Measurements from ENCODE around the gene STRIP1. TPM values are rescaled to one million over a fixed set of nuclear protein-coding genes. Genes with fewer than 3 reads are reported as not detected.
A peak's percentile ranks its signal among the peaks of the same experiment; 100 is the strongest.
"Not testable (repeated sequence)": the region's sequence is repeated elsewhere in the genome, so short reads cannot be mapped to it uniquely, and the experiment has no call there.

STRIP1 gene
- total and polyA plus RNA-seq, 4 donors: 8.3 to 45.9 (median 27.3) TPM

DNA sequence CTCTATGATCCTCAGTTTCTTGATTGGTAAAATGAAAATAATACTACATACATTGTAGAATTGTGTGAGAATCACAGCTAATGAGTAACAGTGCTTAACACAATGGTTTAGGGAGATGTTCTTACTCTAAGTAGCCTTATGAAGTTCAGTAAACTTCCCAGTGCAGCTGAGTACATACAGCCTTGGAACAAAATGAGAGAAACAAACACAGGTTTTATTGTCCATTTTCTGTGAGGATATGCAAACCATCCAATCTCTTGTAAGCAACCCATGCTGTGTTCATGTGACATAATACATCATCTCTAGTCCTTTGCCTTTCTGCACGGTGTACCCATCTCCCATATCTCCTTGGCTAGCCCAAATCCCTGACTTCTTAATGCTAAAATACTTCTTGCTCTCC lies 14.7 kb upstream of the STRIP1 start:
- no peak overlapping the region for H3K27ac ChIP-seq (ENCODE audit: low read depth in 1 of 2, low read length in 2 of 2)
- intact Hi-C loops (cut with DNase I): no loop called here
- DNase-seq: no peak
- H3K4me3 ChIP-seq (ENCODE audit: low read length in 2 of 2): no peak overlapping the region
- H3K9me3 ChIP-seq (ENCODE audit: control insufficient read depth, low read length): no peaks in the 10 kb centered on the region
- no peaks in the 10 kb centered on the region for H3K4me1 ChIP-seq (ENCODE audit: control insufficient read depth in 1 of 2, insufficient read depth in 2 of 2, low read length in 2 of 2)
- no peaks in the 10 kb centered on the region for H3K27me3 ChIP-seq (ENCODE audit: control insufficient read depth in 1 of 2, insufficient read depth in 2 of 2, low read length in 1 of 2)
- 86 to 93% methylated on average over 1 of the region's 1 CpG for WGBS, 2 donors
- H3K36me3 ChIP-seq (ENCODE audit: control insufficient read depth in 1 of 2, insufficient read depth in 2 of 2, low read length in 1 of 2): peaks cover 29% of the 10 kb centered on the region in 2 donors
- ATAC-seq (ENCODE audit: low FRiP score): no peak

DNA sequence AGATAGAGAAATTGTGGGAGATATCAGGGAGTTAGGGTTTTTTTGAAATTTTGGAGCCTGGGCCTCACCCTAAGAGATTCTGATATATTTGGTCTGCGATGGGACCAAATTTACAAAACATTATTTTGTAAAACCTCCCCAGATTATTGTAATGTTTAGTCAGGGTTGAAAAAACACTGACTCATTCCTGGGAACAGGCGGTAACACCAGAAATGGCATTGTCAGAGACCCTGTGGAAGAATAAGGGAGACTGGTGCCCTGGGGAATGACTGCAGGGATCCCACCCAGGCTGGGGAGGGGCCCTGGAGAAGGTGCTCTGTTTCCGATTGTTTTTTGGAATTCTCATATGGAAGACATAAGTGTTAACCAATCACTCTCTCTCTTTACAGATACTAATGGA lies 13.1 kb upstream of the STRIP1 start:
- Histone ChIP-seq H3K4me1 (ENCODE audit: control insufficient read depth in 1 of 2, insufficient read depth in 2 of 2, low read length in 2 of 2) (no peaks in the 10 kb centered on the region), H3K4me3 (ENCODE audit: low read length in 2 of 2) (no peak overlapping the region), H3K27me3 (ENCODE audit: control insufficient read depth in 1 of 2, insufficient read depth in 2 of 2, low read length in 1 of 2) (no peaks in the 10 kb centered on the region), H3K9me3 (ENCODE audit: control insufficient read depth, low read length) (no peaks in the 10 kb centered on the region), H3K27ac (ENCODE audit: low read depth in 1 of 2, low read length in 2 of 2) (no peak overlapping the region), H3K36me3 (ENCODE audit: control insufficient read depth in 1 of 2, insufficient read depth in 2 of 2, low read length in 1 of 2) (peaks cover 21 to 27% of the 10 kb centered on the region in 2 donors)
- WGBS, 2 donors: 48 to 55% methylated on average over 3 of the region's 3 CpGs
- DNase-seq: no peak
- no peak for ATAC-seq (ENCODE audit: low FRiP score)
- intact Hi-C loops (cut with DNase I): no loop called here

DNA sequence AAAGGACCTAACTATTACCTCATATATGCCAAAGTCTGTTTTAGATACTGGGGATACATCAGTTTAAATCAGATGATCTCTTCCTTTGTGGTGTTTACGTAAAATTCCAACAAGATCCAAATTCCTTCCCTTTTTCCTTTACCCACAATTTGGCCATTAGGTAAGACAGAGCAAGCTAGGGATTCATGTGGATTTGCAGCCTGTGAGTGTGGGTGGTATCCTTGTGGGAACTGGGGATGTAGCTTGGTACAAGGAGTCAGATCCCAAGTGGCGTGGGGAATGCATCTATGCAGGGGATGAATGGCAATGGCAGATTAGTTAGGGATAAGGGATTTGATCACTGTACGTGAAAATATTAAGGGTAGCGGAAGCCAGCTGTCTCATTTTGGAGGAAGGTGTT lies 9.8 kb upstream of the STRIP1 start:
- H3K4me3 ChIP-seq (ENCODE audit: low read length in 2 of 2): no peak overlapping the region
- H3K4me1 ChIP-seq (ENCODE audit: control insufficient read depth in 1 of 2, insufficient read depth in 2 of 2, low read length in 2 of 2): no peaks in the 10 kb centered on the region
- DNase-seq: no peak
- intact Hi-C loops (cut with DNase I): no loop called here
- H3K36me3 ChIP-seq (ENCODE audit: control insufficient read depth in 1 of 2, insufficient read depth in 2 of 2, low read length in 1 of 2): peaks cover 5 to 14% of the 10 kb centered on the region in 2 donors
- ATAC-seq (ENCODE audit: low FRiP score): no peak
- no peaks in the 10 kb centered on the region for H3K27me3 ChIP-seq (ENCODE audit: control insufficient read depth in 1 of 2, insufficient read depth in 2 of 2, low read length in 1 of 2)
- no peak overlapping the region for H3K27ac ChIP-seq (ENCODE audit: low read depth in 1 of 2, low read length in 2 of 2)
- 91 to 95% methylated on average over 4 of the region's 4 CpGs for WGBS, 2 donors
- no peaks in the 10 kb centered on the region for H3K9me3 ChIP-seq (ENCODE audit: control insufficient read depth, low read length)

DNA sequence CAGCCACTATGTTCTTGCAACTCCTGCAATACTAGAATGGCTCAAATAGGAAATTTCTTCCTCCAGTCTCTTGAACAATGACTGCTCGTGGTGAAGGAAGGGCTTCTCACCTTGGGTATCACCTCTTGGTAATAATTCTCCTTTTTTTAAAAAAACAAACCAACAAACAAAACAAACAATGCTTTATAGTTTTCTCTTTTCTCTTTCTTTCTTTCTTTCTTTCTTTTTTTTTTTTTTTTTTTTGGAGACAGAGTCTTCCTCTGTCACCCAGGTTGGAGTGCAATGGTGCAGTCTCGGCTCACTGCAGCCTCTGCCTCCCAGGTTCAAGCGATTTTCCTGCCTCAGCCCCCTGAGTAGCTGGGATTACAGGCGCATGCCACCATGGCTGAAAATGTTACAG lies 3.7 kb upstream of the STRIP1 start:
- H3K4me3 ChIP-seq (ENCODE audit: low read length in 2 of 2); ATAC-seq (ENCODE audit: low FRiP score); H3K27ac ChIP-seq (ENCODE audit: low read depth in 1 of 2, low read length in 2 of 2); H3K27me3 ChIP-seq (ENCODE audit: control insufficient read depth in 1 of 2, insufficient read depth in 2 of 2, low read length in 1 of 2); H3K4me1 ChIP-seq (ENCODE audit: control insufficient read depth in 1 of 2, insufficient read depth in 2 of 2, low read length in 2 of 2); DNase-seq; H3K36me3 ChIP-seq (ENCODE audit: control insufficient read depth in 1 of 2, insufficient read depth in 2 of 2, low read length in 1 of 2); H3K9me3 ChIP-seq (ENCODE audit: control insufficient read depth, low read length): not testable (repeated sequence)
- 73 to 74% methylated on average over 4 of the region's 4 CpGs for WGBS, 2 donors
- intact Hi-C loops (cut with DNase I): loop anchor here in 1 of 2 donors (5.0 kb wide), 1 partner anchor 432 kb away; no protein-coding TSS in a partner anchor

DNA sequence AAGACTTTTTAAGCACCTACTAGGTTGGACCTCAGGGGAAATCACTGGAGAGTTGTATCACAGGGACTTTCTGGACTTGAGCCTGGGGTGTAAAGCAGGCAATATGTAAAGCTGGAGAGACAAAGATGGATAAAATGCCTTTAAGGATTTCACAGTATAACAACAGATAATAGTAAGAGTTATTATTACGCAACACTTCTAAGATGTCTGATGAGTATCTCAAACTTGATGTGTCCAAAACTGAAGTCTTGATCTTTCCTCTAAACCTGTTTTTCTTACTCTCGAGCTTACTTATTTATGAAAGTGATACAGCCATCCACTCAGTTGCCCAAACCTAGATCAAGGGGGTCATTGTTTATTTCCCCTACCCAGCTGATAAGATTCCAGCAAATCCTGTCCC lies 2.1 kb upstream of the STRIP1 start:
- Histone ChIP-seq H3K27ac (ENCODE audit: low read depth in 1 of 2, low read length in 2 of 2) (no peak overlapping the region), H3K4me3 (ENCODE audit: low read length in 2 of 2) (no peak overlapping the region), H3K27me3 (ENCODE audit: control insufficient read depth in 1 of 2, insufficient read depth in 2 of 2, low read length in 1 of 2) (no peaks in the 10 kb centered on the region), H3K36me3 (ENCODE audit: control insufficient read depth in 1 of 2, insufficient read depth in 2 of 2, low read length in 1 of 2) (no peaks in the 10 kb centered on the region), H3K4me1 (ENCODE audit: control insufficient read depth in 1 of 2, insufficient read depth in 2 of 2, low read length in 2 of 2) (no peaks in the 10 kb centered on the region), H3K9me3 (ENCODE audit: control insufficient read depth, low read length) (no peaks in the 10 kb centered on the region)
- intact Hi-C loops (cut with DNase I): loop anchor here in 1 of 2 donors (5.0 kb wide), 1 partner anchor 430 kb away; no protein-coding TSS in a partner anchor
- no peak for ATAC-seq (ENCODE audit: low FRiP score)
- WGBS, 2 donors: 78 to 92% methylated on average over 2 of the region's 2 CpGs
- no peak for DNase-seq

DNA sequence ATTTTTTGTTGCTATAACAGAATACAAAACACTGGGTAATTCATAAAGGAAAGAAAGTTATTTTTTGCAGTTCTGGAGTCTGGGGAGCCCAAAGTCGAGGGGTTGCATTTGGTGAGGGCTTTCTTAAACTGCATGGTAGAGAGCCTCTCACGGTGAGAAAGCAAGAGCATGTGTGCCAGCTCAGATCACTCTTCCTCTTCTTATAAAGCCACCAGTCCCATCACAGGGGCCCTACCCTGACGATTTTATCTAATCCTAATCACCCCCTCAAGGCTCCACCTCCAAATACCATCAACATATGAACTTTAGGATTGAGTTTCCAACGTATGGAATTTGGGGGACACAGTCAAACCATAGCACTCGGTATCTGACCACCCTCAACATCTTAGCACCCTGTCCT lies 1.0 kb upstream of the STRIP1 start:
- ATAC-seq (ENCODE audit: low FRiP score) (no peak), DNase-seq (no peak)
- intact Hi-C loops (cut with DNase I): loop anchor here in 1 of 2 donors (5.0 kb wide), 1 partner anchor 429 kb away; no protein-coding TSS in a partner anchor
- Histone ChIP-seq H3K4me1 (ENCODE audit: control insufficient read depth in 1 of 2, insufficient read depth in 2 of 2, low read length in 2 of 2) (no peaks in the 10 kb centered on the region), H3K27ac (ENCODE audit: low read depth in 1 of 2, low read length in 2 of 2) (no peak overlapping the region), H3K27me3 (ENCODE audit: control insufficient read depth in 1 of 2, insufficient read depth in 2 of 2, low read length in 1 of 2) (no peaks in the 10 kb centered on the region), H3K4me3 (ENCODE audit: low read length in 2 of 2) (no peak overlapping the region), H3K9me3 (ENCODE audit: control insufficient read depth, low read length) (no peaks in the 10 kb centered on the region), H3K36me3 (ENCODE audit: control insufficient read depth in 1 of 2, insufficient read depth in 2 of 2, low read length in 1 of 2) (peaks cover 3 to 4% of the 10 kb centered on the region in 2 donors)
- WGBS, 2 donors: 89 to 94% methylated on average over 5 of the region's 5 CpGs

DNA sequence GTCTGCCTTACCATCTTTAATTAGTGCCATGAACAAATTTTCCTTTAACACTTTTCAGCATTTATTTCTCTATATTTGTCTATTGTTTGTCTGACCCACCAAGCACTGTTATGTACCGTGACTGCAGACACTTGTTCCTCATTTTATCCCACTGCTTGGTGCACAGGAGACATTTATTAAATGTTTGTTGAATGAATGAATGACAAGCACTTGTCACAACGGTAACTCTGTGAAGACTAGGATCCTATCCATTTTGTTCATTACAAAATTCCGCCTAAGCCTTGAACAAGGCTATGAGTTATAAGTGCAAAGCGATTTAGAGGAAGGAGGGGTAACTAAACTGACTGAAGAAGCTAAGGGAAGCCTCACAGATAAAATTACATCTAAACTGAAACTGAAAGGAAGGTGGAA lies 379 bp upstream of the STRIP1 start:
- intact Hi-C loops (cut with DNase I): loop anchor here in 1 of 2 donors (5.0 kb wide), 1 partner anchor 428 kb away; no protein-coding TSS in a partner anchor
- H3K27ac ChIP-seq (ENCODE audit: low read depth in 1 of 2, low read length in 2 of 2): no peak overlapping the region

DNA sequence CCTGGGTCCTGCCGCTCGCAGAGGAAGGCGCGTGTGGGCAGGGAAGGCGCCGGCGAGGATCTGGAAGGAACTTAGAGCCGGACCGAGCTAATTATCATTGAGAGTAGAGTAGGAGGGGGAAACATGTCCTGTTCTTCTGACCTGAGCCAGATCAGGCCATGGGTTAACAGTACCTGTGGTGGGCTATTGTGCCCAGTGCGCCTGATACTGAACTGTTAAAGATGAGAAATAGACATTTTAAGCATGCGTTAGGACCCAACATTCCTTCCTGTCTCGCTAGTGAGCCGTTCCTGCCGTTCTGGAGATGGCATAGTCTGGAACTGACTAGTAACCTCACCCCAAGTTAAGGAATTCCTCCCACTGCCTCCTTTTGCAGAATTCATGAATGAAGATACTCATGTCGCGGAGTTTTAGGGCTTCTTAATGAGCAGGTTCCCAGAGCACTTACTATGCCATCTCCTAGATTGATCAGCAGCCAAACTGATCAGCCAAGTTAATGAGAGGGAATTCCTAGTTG lies 870 bp downstream of the STRIP1 start:
- 4 to 5% methylated on average over 16 of the region's 16 CpGs for WGBS, 2 donors
- peaks cover 6 to 8% of the 10 kb centered on the region in 2 donors for H3K36me3 ChIP-seq (ENCODE audit: control insufficient read depth in 1 of 2, insufficient read depth in 2 of 2, low read length in 1 of 2)
- DNase-seq: no peak
- H3K9me3 ChIP-seq (ENCODE audit: control insufficient read depth, low read length): no peaks in the 10 kb centered on the region
- intact Hi-C loops (cut with DNase I): no loop called here
- H3K27me3 ChIP-seq (ENCODE audit: control insufficient read depth in 1 of 2, insufficient read depth in 2 of 2, low read length in 1 of 2): no peaks in the 10 kb centered on the region
- no peak overlapping the region for H3K27ac ChIP-seq (ENCODE audit: low read depth in 1 of 2, low read length in 2 of 2)
- peak overlapping the region; percentile 86 to 99 for H3K4me3 ChIP-seq (ENCODE audit: low read length in 2 of 2)
- no peak for ATAC-seq (ENCODE audit: low FRiP score)
- no peaks in the 10 kb centered on the region for H3K4me1 ChIP-seq (ENCODE audit: control insufficient read depth in 1 of 2, insufficient read depth in 2 of 2, low read length in 2 of 2)

More for the DNA sequence above, 379 bp upstream of the STRIP1 start:
- Histone ChIP-seq H3K4me1 (ENCODE audit: control insufficient read depth in 1 of 2, insufficient read depth in 2 of 2, low read length in 2 of 2) (no peaks in the 10 kb centered on the region), H3K27me3 (ENCODE audit: control insufficient read depth in 1 of 2, insufficient read depth in 2 of 2, low read length in 1 of 2) (no peaks in the 10 kb centered on the region), H3K36me3 (ENCODE audit: control insufficient read depth in 1 of 2, insufficient read depth in 2 of 2, low read length in 1 of 2) (peaks cover 5 to 6% of the 10 kb centered on the region in 2 donors), H3K4me3 (ENCODE audit: low read length in 2 of 2) (peak overlapping the region; percentile 45 to 68), H3K9me3 (ENCODE audit: control insufficient read depth, low read length) (no peaks in the 10 kb centered on the region)
- no peak for DNase-seq
- ATAC-seq (ENCODE audit: low FRiP score): no peak
- WGBS, 2 donors: 59 to 61% methylated on average over 4 of the region's 4 CpGs

DNA sequence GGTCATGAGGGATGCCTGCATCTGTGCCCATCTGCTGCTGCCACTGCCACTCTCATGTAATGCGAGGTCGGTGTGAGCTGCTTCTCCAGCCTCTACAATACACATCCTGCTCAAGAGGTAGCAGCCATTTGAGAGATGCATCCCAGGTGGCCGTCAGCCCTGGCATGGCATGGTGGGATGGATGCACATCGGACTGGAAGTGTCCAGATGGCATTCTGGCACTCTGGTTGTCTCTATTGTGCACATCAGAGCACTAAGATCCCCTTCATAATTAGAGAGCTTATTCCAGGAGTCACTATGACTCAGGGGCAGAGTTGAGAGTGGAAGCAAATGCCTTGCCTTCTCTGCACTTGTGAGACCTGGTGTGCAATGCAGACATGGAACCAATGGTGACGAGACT lies 3.8 kb downstream of the STRIP1 start:
- ATAC-seq (ENCODE audit: low FRiP score) (no peak), DNase-seq (no peak)
- no peak overlapping the region for H3K27ac ChIP-seq (ENCODE audit: low read depth in 1 of 2, low read length in 2 of 2)
- H3K36me3 ChIP-seq (ENCODE audit: control insufficient read depth in 1 of 2, insufficient read depth in 2 of 2, low read length in 1 of 2): peaks cover 11 to 18% of the 10 kb centered on the region in 2 donors
- no peaks in the 10 kb centered on the region for H3K27me3 ChIP-seq (ENCODE audit: control insufficient read depth in 1 of 2, insufficient read depth in 2 of 2, low read length in 1 of 2)
- H3K4me3 ChIP-seq (ENCODE audit: low read length in 2 of 2): no peak overlapping the region
- H3K4me1 ChIP-seq (ENCODE audit: control insufficient read depth in 1 of 2, insufficient read depth in 2 of 2, low read length in 2 of 2): no peaks in the 10 kb centered on the region
- intact Hi-C loops (cut with DNase I): no loop called here
- 85 to 90% methylated on average over 5 of the region's 5 CpGs for WGBS, 2 donors
- H3K9me3 ChIP-seq (ENCODE audit: control insufficient read depth, low read length): no peaks in the 10 kb centered on the region
